ENCODE data around the gene AJM1.
A peak's percentile ranks its signal among the peaks of the same experiment; 100 is the strongest.
"Not testable (repeated sequence)": the region's sequence is repeated elsewhere in the genome, so short reads cannot be mapped to it uniquely, and the experiment has no call there.

AJM1 gene

DNA sequence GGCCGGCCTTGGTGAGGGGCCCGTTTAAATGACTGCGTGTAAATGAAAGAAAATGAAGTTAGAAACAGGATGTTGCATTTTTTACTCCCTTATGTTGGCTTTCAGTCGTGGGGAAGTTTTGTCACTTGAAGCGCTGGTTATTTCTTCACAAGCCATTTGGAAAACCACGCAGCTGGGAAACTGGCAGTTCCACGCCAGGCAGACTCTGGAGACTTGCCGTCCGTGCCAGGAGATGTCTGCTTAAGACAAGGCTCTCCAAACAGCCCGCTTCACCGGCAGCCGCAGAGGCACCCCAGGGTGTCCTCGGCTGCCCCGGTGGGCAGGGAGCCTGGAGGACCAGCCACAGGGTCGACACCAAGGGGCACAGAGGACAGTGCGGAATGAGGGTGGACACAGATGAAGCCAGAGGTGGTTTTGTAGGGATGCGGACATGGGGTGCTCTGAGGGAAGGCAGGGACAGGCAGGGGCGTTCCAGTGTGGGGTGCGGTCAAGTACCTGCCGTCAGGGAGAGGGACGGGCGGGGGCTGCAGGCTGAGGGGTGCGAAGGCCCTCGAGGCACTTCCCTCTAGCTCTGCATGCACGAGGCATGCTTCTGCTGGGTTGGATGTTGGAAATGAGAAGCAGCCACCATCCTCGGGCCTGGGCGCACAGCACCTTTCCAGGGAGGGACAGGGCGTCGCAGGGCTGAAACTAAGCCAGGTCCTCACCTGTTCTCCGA lies 11.1 kb upstream of the AJM1 start:
- Histone ChIP-seq H3K4me3 (ENCODE audit: insufficient read depth in 1 of 2, low read depth in 1 of 2, low read length in 2 of 2) (no peak overlapping the region), H3K9me3 (ENCODE audit: control insufficient read depth, low read length) (no peaks in the 10 kb centered on the region), H2AK5ac (ENCODE audit: low read length, severe bottlenecking) (no peak overlapping the region), H3K4me2 (ENCODE audit: low read length, poor library complexity, severe bottlenecking) (no peak overlapping the region), H3K4me1 (ENCODE audit: control insufficient read depth, insufficient read depth, low read depth, low read length) (peaks cover 5% of the 10 kb centered on the region), H3K27ac (ENCODE audit: low read length, poor library complexity, severe bottlenecking) (no peak overlapping the region), H3K36me3 (ENCODE audit: control insufficient read depth in 1 of 2, insufficient read depth in 2 of 2, low read depth in 1 of 2, low read length in 2 of 2) (peaks cover 68 to 88% of the 10 kb centered on the region in 2 experiments), H2BK12ac (ENCODE audit: low read length in 2 of 2) (no peak overlapping the region), H3K9ac (ENCODE audit: low read length) (no peak overlapping the region), H3K14ac (ENCODE audit: low read length in 2 of 2) (no peak overlapping the region), H3K4ac (ENCODE audit: low read depth in 1 of 2, low read length in 2 of 2) (no peak overlapping the region), H2BK120ac (ENCODE audit: low read depth, low read length) (no peak overlapping the region), H2BK5ac (ENCODE audit: low read depth, low read length, poor library complexity, severe bottlenecking) (no peak overlapping the region), H4K8ac (ENCODE audit: low read length) (no peak overlapping the region), H3K23ac (ENCODE audit: low read length in 2 of 2) (no peak overlapping the region), H2AFZ (ENCODE audit: low read depth, low read length) (no peak overlapping the region), H2BK15ac (ENCODE audit: low read depth, poor library complexity, severe bottlenecking) (no peak overlapping the region), H3K18ac (ENCODE audit: low read depth in 1 of 2, low read length in 2 of 2) (no peak overlapping the region), H3K79me1 (replicated peaks; ENCODE audit: low read length, poor library complexity, severe bottlenecking) (peaks cover 46% of the 10 kb centered on the region), H4K91ac (ENCODE audit: low read length) (peak overlapping the region; percentile 45), H3K27me3 (ENCODE audit: control insufficient read depth in 1 of 2, insufficient read depth in 1 of 2, low read length in 2 of 2) (no peaks in the 10 kb centered on the region)
- no peak for DNase-seq
- 98% methylated on average over 30 of the region's 30 CpGs for WGBS

GRCh38 chr9:136831720-136832104 lies 10.6 kb upstream of the AJM1 start:
- Histone ChIP-seq H2BK120ac (ENCODE audit: low read depth, low read length) (no peak overlapping the region), H3K4me2 (ENCODE audit: low read length, poor library complexity, severe bottlenecking) (no peak overlapping the region), H3K27ac (ENCODE audit: low read length, poor library complexity, severe bottlenecking) (no peak overlapping the region), H3K14ac (ENCODE audit: low read length in 2 of 2) (no peak overlapping the region), H2BK12ac (ENCODE audit: low read length in 2 of 2) (no peak overlapping the region), H2BK5ac (ENCODE audit: low read depth, low read length, poor library complexity, severe bottlenecking) (no peak overlapping the region), H3K23ac (ENCODE audit: low read length in 2 of 2) (peak overlapping the region in 1 of 2 experiments; percentile 34), H3K4me1 (ENCODE audit: control insufficient read depth, insufficient read depth, low read depth, low read length) (peaks cover 5% of the 10 kb centered on the region), H2BK15ac (ENCODE audit: low read depth, poor library complexity, severe bottlenecking) (no peak overlapping the region), H3K9ac (ENCODE audit: low read length) (no peak overlapping the region), H4K91ac (ENCODE audit: low read length) (no peak overlapping the region), H3K4me3 (ENCODE audit: insufficient read depth in 1 of 2, low read depth in 1 of 2, low read length in 2 of 2) (no peak overlapping the region), H3K79me1 (replicated peaks; ENCODE audit: low read length, poor library complexity, severe bottlenecking) (peaks cover 41% of the 10 kb centered on the region), H3K36me3 (ENCODE audit: control insufficient read depth in 1 of 2, insufficient read depth in 2 of 2, low read depth in 1 of 2, low read length in 2 of 2) (peaks cover 65 to 88% of the 10 kb centered on the region in 2 experiments), H2AFZ (ENCODE audit: low read depth, low read length) (no peak overlapping the region), H3K9me3 (ENCODE audit: control insufficient read depth, low read length) (no peaks in the 10 kb centered on the region), H2AK5ac (ENCODE audit: low read length, severe bottlenecking) (no peak overlapping the region), H4K8ac (ENCODE audit: low read length) (no peak overlapping the region), H3K27me3 (ENCODE audit: control insufficient read depth in 1 of 2, insufficient read depth in 1 of 2, low read length in 2 of 2) (no peaks in the 10 kb centered on the region), H3K4ac (ENCODE audit: low read depth in 1 of 2, low read length in 2 of 2) (no peak overlapping the region), H3K18ac (ENCODE audit: low read depth in 1 of 2, low read length in 2 of 2) (no peak overlapping the region)
- no peak for DNase-seq
- WGBS, result 95% methylated on average over 23 of the region's 23 CpGs

GRCh38 chr9:136832581-136832980 lies 9.7 kb upstream of the AJM1 start:
- Histone ChIP-seq H3K14ac (ENCODE audit: low read length in 2 of 2) (no peak overlapping the region), H3K4me2 (ENCODE audit: low read length, poor library complexity, severe bottlenecking) (no peak overlapping the region), H2AFZ (ENCODE audit: low read depth, low read length) (no peak overlapping the region), H2BK15ac (ENCODE audit: low read depth, poor library complexity, severe bottlenecking) (no peak overlapping the region), H2BK12ac (ENCODE audit: low read length in 2 of 2) (no peak overlapping the region), H3K4ac (ENCODE audit: low read depth in 1 of 2, low read length in 2 of 2) (no peak overlapping the region), H2BK5ac (ENCODE audit: low read depth, low read length, poor library complexity, severe bottlenecking) (no peak overlapping the region), H4K8ac (ENCODE audit: low read length) (no peak overlapping the region), H3K4me1 (ENCODE audit: control insufficient read depth, insufficient read depth, low read depth, low read length) (peaks cover 5% of the 10 kb centered on the region), H4K91ac (ENCODE audit: low read length) (no peak overlapping the region), H2AK5ac (ENCODE audit: low read length, severe bottlenecking) (no peak overlapping the region), H3K9ac (ENCODE audit: low read length) (no peak overlapping the region), H3K23ac (ENCODE audit: low read length in 2 of 2) (no peak overlapping the region), H3K4me3 (ENCODE audit: insufficient read depth in 1 of 2, low read depth in 1 of 2, low read length in 2 of 2) (no peak overlapping the region), H3K36me3 (ENCODE audit: control insufficient read depth in 1 of 2, insufficient read depth in 2 of 2, low read depth in 1 of 2, low read length in 2 of 2) (peaks cover 57 to 87% of the 10 kb centered on the region in 2 experiments), H3K27ac (ENCODE audit: low read length, poor library complexity, severe bottlenecking) (no peak overlapping the region), H3K27me3 (ENCODE audit: control insufficient read depth in 1 of 2, insufficient read depth in 1 of 2, low read length in 2 of 2) (no peaks in the 10 kb centered on the region), H3K9me3 (ENCODE audit: control insufficient read depth, low read length) (no peaks in the 10 kb centered on the region), H3K18ac (ENCODE audit: low read depth in 1 of 2, low read length in 2 of 2) (no peak overlapping the region), H3K79me1 (replicated peaks; ENCODE audit: low read length, poor library complexity, severe bottlenecking) (peaks cover 35% of the 10 kb centered on the region), H2BK120ac (ENCODE audit: low read depth, low read length) (no peak overlapping the region)
- DNase-seq, result no peak
- 97% methylated on average over 9 of the region's 9 CpGs for WGBS

DNA sequence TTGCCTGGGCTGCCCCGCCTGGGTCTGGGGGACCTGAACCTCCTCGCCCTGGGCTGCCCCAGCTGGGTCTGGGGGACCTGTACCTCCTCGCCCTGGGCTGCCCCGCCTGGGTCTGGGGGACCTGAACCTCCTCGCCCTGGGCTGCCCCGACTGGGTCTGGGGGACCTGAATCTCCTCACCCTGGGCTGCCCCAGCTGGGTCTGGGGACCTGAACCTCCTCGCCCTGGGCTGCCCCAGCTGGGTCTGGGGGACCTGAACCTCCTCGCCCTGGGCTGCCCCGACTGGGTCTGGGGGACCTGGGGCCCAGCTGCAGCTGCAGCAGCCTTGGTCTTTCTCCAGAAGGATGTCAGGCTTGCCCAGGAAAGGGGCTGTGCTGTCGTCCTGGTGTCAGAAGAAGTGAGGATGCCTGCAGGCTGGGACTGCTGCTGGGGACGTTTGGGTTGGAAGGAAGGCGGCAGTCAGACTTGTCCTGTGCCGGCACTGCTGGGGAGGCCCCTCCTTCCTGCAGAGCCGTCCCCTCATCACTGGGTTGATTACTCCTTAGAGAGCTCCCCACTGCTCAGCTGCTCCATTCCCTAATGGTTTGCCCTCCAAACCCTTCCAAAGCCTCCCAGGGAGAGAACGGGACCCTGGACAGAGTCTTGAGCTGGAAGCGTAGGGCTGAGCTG lies 8.8 kb upstream of the AJM1 start:
- not testable (repeated sequence) for H4K8ac ChIP-seq (ENCODE audit: low read length); H3K4me1 ChIP-seq (ENCODE audit: control insufficient read depth, insufficient read depth, low read depth, low read length); H3K27ac ChIP-seq (ENCODE audit: low read length, poor library complexity, severe bottlenecking); H3K23ac ChIP-seq (ENCODE audit: low read length in 2 of 2); H3K4me2 ChIP-seq (ENCODE audit: low read length, poor library complexity, severe bottlenecking); H3K9ac ChIP-seq (ENCODE audit: low read length); H4K91ac ChIP-seq (ENCODE audit: low read length); H3K18ac ChIP-seq (ENCODE audit: low read depth in 1 of 2, low read length in 2 of 2); H3K4ac ChIP-seq (ENCODE audit: low read depth in 1 of 2, low read length in 2 of 2); H2BK12ac ChIP-seq (ENCODE audit: low read length in 2 of 2); H3K4me3 ChIP-seq (ENCODE audit: insufficient read depth in 1 of 2, low read depth in 1 of 2, low read length in 2 of 2); H3K27me3 ChIP-seq (ENCODE audit: control insufficient read depth in 1 of 2, insufficient read depth in 1 of 2, low read length in 2 of 2); DNase-seq; H2BK5ac ChIP-seq (ENCODE audit: low read depth, low read length, poor library complexity, severe bottlenecking); H2AK5ac ChIP-seq (ENCODE audit: low read length, severe bottlenecking); H3K9me3 ChIP-seq (ENCODE audit: control insufficient read depth, low read length); H2BK15ac ChIP-seq (ENCODE audit: low read depth, poor library complexity, severe bottlenecking); H3K14ac ChIP-seq (ENCODE audit: low read length in 2 of 2); H2AFZ ChIP-seq (ENCODE audit: low read depth, low read length); H2BK120ac ChIP-seq (ENCODE audit: low read depth, low read length)
- H3K36me3 ChIP-seq (ENCODE audit: control insufficient read depth in 1 of 2, insufficient read depth in 2 of 2, low read depth in 1 of 2, low read length in 2 of 2), result peaks cover 50 to 87% of the 10 kb centered on the region in 2 experiments
- 88% methylated on average over 16 of the region's 16 CpGs for WGBS
- peaks cover 27% of the 10 kb centered on the region for H3K79me1 ChIP-seq (replicated peaks; ENCODE audit: low read length, poor library complexity, severe bottlenecking)

Data from mesenchymal stem cell (in vitro differentiated cells and primary cell).